Activated B cell treated with CpG ODN at 0.5 μM for 24 hours (primary cell): ENCODE data around the gene RPL15. TPM values are rescaled to one million over a fixed set of nuclear protein-coding genes. Genes with fewer than 3 reads are reported as not detected.

Source experiments
- ATAC-seq: fragments of 200-7000 bp; cut with Tn5 transposase; one replicate; pipeline ENCODE4 v1.10.0; 2021; ENCODE audit warnings: low read depth, mild to moderate bottlenecking, moderate library complexity
- CTCF ChIA-PET: fragments of 350-600 bp; sonication (Branson Sonifier 250); formaldehyde crosslinking; loops from one replicate; lab custom pipeline; 2021; ENCODE audit warnings: antibody characterized with exemption; lab: Charles Lee
- POLR2A ChIA-PET: fragments of 350-600 bp; sonication (Branson Sonifier 250); formaldehyde crosslinking; loops from one replicate; lab custom pipeline; 2021; ENCODE audit warnings: antibody characterized with exemption; lab: Charles Lee
- DNase-seq: peaks from one replicate; pipeline ENCODE4 v3.0.0; 2022
- H3K27ac Mint-ChIP-seq: one replicate; pipeline ENCODE4 v1.8.0; 2020; ENCODE audit warnings: mixed read lengths
- H3K27me3 Mint-ChIP-seq: one replicate; pipeline ENCODE4 v1.8.0; 2021; ENCODE audit warnings: mixed read lengths
- H3K36me3 Mint-ChIP-seq: one replicate; pipeline ENCODE4 v1.8.0; 2021; ENCODE audit warnings: low read depth, mixed read lengths
- H3K4me1 Mint-ChIP-seq: one replicate; pipeline ENCODE4 v1.8.0; 2021; ENCODE audit warnings: mixed read lengths
- H3K4me3 Mint-ChIP-seq: one replicate; pipeline ENCODE4 v1.8.0; 2020; ENCODE audit warnings: mild to moderate bottlenecking, mixed read lengths
- H3K9me3 Mint-ChIP-seq: one replicate; pipeline ENCODE4 v1.8.0; 2020; ENCODE audit warnings: mixed read lengths
- intact Hi-C: fragments of 100-400 bp; cut with micrococcal nuclease; formaldehyde crosslinking; loops from one replicate; pipeline ENCODE4 v1.15.1; 2024
- total RNA-seq: library from RNA; stranded (reverse); gene quantifications from 2 replicates; pipeline ENCODE4 v1.2.3, GENCODE V29; 2022
- TF ChIP-seq, protein P1 (sequence below): fragments of 200-600 bp; IDR thresholded peaks from one replicate; pipeline ENCODE4 v1.8.0; 2022; ENCODE audit warnings: antibody characterized with exemption, mild to moderate bottlenecking

Gene RPL15
- total RNA-seq, 1 donor from 2014 or later = 2,710 TPM

DNA sequence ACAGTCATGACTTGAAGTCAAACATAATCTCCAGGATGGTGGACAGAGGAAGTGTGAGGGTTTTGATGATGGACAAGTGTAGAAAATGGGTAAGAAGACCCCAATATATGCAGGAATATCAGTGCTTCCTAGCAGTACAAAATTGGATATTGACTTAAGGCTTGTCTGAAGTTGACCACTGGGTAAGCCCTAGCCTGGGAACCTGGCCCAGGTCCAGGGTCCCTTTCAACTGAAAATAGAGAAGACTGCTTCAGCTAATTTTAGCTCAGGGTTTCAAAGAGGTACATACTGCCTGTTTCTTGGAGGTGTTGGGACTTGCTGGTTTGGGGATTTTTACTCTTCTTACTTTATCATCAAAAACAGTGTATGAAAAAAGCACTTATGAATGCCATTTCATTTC is 32.9 kb downstream of the RPL15 start:
- Mint-ChIP-seq H3K4me3 (peak overlapping the region; percentile 56), H3K36me3 (peaks cover 11% of the 10 kb centered on the region), H3K27ac (peak overlapping the region; percentile 78), H3K9me3 (no peaks in the 10 kb centered on the region), H3K4me1 (peaks cover 70% of the 10 kb centered on the region), H3K27me3 (no peaks in the 10 kb centered on the region)
- ChIA-PET POLR2A (interaction anchor here (0.9 to 4.2 kb wide), 3 partner anchors 13 to 33 kb away, joined by 3 to 33 read pairs (median 3); partner anchors contain the start of genes NKIRAS1 and RPL15), CTCF (no interaction called here)
- ATAC-seq (no peak), DNase-seq (no peak)
- intact Hi-C loops = loop anchor here (5.0 to 10.0 kb wide), 3 partner anchors 117 to 1715 kb away; partner anchors contain the start of gene TOP2B
- TF ChIP-seq, protein P1, sequence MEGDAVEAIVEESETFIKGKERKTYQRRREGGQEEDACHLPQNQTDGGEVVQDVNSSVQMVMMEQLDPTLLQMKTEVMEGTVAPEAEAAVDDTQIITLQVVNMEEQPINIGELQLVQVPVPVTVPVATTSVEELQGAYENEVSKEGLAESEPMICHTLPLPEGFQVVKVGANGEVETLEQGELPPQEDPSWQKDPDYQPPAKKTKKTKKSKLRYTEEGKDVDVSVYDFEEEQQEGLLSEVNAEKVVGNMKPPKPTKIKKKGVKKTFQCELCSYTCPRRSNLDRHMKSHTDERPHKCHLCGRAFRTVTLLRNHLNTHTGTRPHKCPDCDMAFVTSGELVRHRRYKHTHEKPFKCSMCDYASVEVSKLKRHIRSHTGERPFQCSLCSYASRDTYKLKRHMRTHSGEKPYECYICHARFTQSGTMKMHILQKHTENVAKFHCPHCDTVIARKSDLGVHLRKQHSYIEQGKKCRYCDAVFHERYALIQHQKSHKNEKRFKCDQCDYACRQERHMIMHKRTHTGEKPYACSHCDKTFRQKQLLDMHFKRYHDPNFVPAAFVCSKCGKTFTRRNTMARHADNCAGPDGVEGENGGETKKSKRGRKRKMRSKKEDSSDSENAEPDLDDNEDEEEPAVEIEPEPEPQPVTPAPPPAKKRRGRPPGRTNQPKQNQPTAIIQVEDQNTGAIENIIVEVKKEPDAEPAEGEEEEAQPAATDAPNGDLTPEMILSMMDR = no peak

- peak overlapping the region; percentile 78 for H3K27ac Mint-ChIP-seq
- H3K36me3 Mint-ChIP-seq = peaks cover 16% of the 10 kb centered on the region
- ATAC-seq (no peak), DNase-seq (no peak)
- CTCF ChIA-PET = no interaction called here
- peak overlapping the region; percentile 56 for H3K4me3 Mint-ChIP-seq
- TF ChIP-seq, protein P1 = no peak
- H3K27me3 Mint-ChIP-seq = no peaks in the 10 kb centered on the region
- intact Hi-C loops = no loop called here
- H3K9me3 Mint-ChIP-seq = no peaks in the 10 kb centered on the region
- POLR2A ChIA-PET = interaction anchor here (0.6 to 4.2 kb wide), 5 partner anchors 12 to 1015 kb away, joined by 3 to 33 read pairs (median 4); partner anchors contain the start of genes NKIRAS1 and RPL15
- H3K4me1 Mint-ChIP-seq = peaks cover 74% of the 10 kb centered on the region
These were observed 33.4 kb downstream of the RPL15 start for GRCh38 chr3:23950293-23950692.

DNA sequence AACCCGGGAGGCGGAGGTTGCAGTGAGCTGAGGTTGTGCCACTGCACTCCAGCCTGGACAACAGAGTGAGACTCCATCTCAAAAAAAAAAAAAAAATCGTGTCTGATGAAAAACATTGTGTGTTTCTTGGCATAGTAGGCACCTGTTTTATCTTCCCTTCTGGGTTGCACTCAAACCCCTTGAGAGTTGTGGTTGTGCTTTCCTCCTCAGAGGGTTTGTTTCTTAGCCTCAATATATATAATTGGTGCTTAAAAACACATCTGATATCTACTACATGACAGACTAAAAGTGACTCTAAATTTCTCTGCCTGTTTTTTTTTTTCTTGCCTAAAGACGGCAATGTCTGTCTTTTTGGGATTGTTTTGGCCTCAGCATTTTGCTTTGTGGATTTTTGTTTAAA is 35.7 kb downstream of the RPL15 start:
- ATAC-seq (peak; percentile 93), DNase-seq (no peak)
- H3K9me3 Mint-ChIP-seq = no peaks in the 10 kb centered on the region
- H3K27me3 Mint-ChIP-seq = no peaks in the 10 kb centered on the region
- TF ChIP-seq, protein P1 = no peak
- ChIA-PET CTCF (no interaction called here), POLR2A (interaction anchor here (0.6 to 2.2 kb wide), 5 partner anchors 9 to 1191 kb away, joined by 3 to 12 read pairs (median 4); partner anchors contain the start of genes NKIRAS1 and RPL15)
- H3K27ac Mint-ChIP-seq = peak overlapping the region; percentile 78
- H3K4me3 Mint-ChIP-seq = peak overlapping the region; percentile 69
- H3K36me3 Mint-ChIP-seq = peaks cover 32% of the 10 kb centered on the region
- intact Hi-C loops = loop anchor here (1.0 to 2.0 kb wide), 2 partner anchors 35 to 64 kb away; partner anchors contain the start of gene RPL15
- peaks cover 68% of the 10 kb centered on the region for H3K4me1 Mint-ChIP-seq

DNA sequence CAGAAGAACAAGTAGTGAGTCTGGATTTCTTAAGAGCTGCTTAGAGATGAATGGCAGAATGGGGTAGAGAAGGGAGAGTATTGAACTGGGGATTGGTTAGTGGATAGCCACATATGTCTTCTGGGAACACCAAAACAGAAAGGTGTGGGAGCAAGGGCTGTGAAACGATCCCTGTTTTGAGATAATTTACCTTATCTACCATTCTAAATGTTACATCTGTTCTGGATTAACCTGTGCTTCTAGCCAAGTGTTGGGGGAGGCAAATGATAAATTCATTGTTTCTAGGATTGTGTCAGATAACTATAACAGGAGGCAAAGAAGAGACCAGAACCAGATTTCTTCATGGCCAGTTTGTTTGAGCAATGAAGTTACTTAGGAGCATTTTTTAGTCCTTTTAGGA is 36.6 kb downstream of the RPL15 start:
- Mint-ChIP-seq H3K4me3 (peak overlapping the region; percentile 32), H3K27me3 (no peaks in the 10 kb centered on the region), H3K4me1 (peaks cover 59% of the 10 kb centered on the region), H3K36me3 (peaks cover 32% of the 10 kb centered on the region), H3K9me3 (no peaks in the 10 kb centered on the region), H3K27ac (no peak overlapping the region)
- intact Hi-C loops = loop anchor here (2.0 kb wide), 1 partner anchor 65 kb away; no protein-coding TSS in a partner anchor
- DNase-seq (no peak), ATAC-seq (no peak)
- TF ChIP-seq, protein P1 = no peak
- POLR2A ChIA-PET = interaction anchor here (0.7 to 2.2 kb wide), 4 partner anchors 9 to 48 kb away, joined by 4 to 12 read pairs (median 6); partner anchors contain the start of genes NKIRAS1 and RPL15
- CTCF ChIA-PET = no interaction called here

DNA sequence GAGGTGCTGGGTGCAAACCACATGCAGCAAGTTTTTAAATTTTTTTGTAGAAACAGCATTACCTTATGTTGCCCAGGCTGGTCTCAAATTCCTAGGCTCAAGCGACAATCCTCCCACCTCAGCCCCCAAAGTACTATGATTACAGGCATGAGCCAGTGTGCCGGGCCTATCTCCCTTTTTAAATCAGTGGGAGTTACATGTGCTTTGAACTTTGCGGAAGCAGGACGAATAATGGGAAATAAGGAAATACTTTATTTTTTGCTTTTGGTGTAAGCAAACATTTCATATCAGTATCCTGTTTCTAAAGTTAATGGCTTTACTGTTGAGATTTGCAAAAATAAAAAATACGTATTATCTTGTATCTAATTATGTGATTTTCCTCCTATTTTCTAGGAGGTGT is 37.2 kb downstream of the RPL15 start:
- ATAC-seq (no peak), DNase-seq (no peak)
- POLR2A ChIA-PET = interaction anchor here (1.5 to 2.2 kb wide), 2 partner anchors 10 to 37 kb away, joined by 8 to 12 read pairs; partner anchors contain the start of genes NKIRAS1 and RPL15
- CTCF ChIA-PET = no interaction called here
- H3K27ac Mint-ChIP-seq = no peak overlapping the region
- TF ChIP-seq, protein P1 = no peak
- H3K36me3 Mint-ChIP-seq = peaks cover 33% of the 10 kb centered on the region
- no peaks in the 10 kb centered on the region for H3K9me3 Mint-ChIP-seq
- no peak overlapping the region for H3K4me3 Mint-ChIP-seq
- no peaks in the 10 kb centered on the region for H3K27me3 Mint-ChIP-seq
- peaks cover 59% of the 10 kb centered on the region for H3K4me1 Mint-ChIP-seq
- intact Hi-C loops = no loop called here
